GM12801 (cell line): Measurements from ENCODE around the gene KNSTRN.

Experiments
- CTCF ChIP-seq: IDR thresholded peaks from one replicate; pipeline ENCODE4 v1.5.1; 2011; ENCODE audit warnings: control low read depth; ENCODE audit not compliant: insufficient read length; ENCODE audit errors: extremely low read depth

Gene KNSTRN

GRCh38 chr15:40382580-40383456, at the start of gene KNSTRN:
TSS of gene KNSTRN (plus strand) at chr15:40382721. CDS start at chr15:40382836, 115 bp downstream.
- TF ChIP-seq CTCF, result no peak

GRCh38 chr15:40333922-40334492, 48.5 kb upstream of the KNSTRN start:
- TF ChIP-seq CTCF, result no peak

GRCh38 chr15:40334541-40334940, 48.0 kb upstream of the KNSTRN start:
- TF ChIP-seq CTCF, result no peak

- no peak for TF ChIP-seq CTCF
Observed at GRCh38 chr15:40334941-40335795, 47.4 kb upstream of the KNSTRN start.

- TF ChIP-seq CTCF, result no peak
Observed at GRCh38 chr15:40335938-40336743, 46.4 kb upstream of the KNSTRN start.

GRCh38 chr15:40336744-40337122, 45.8 kb upstream of the KNSTRN start:
- no peak for TF ChIP-seq CTCF
